SK-N-SH (cell line): Measurements from ENCODE around the gene SLC35A5.

Experiments used
- CTCF ChIP-seq: fragments of 200-600 bp; sonication (generic); IDR thresholded peaks from 2 replicates; pipeline ENCODE4 v1.6.1; 2017; ENCODE audit warnings: antibody characterized with exemption, mild to moderate bottlenecking, moderate library complexity
- EP300 ChIP-seq, 2 experiments: IDR thresholded peaks; 2 replicates each; pipeline versions ENCODE4 v1.4.0 to v1.6.1; 2012; ENCODE audit warnings: borderline replicate concordance in 1 of 2, low read depth in 1 of 2, low read length in 1 of 2
- EZH2phosphoT487 ChIP-seq: fragments of 200-600 bp; sonication (generic); IDR thresholded peaks from 2 replicates; pipeline ENCODE4 v1.6.1; 2017; ENCODE audit warnings: low read depth, mixed run types, mild to moderate bottlenecking, antibody characterized with exemption, moderate library complexity, borderline replicate concordance
- FOSL2 ChIP-seq: IDR thresholded peaks from 2 replicates; pipeline ENCODE4 v1.4.0; 2012; ENCODE audit warnings: low read depth, mild to moderate bottlenecking, moderate library complexity, borderline replicate concordance
- FOXM1 ChIP-seq: IDR thresholded peaks from 2 replicates; pipeline ENCODE4 v1.4.0; 2012; ENCODE audit warnings: low read depth, mild to moderate bottlenecking
- GABPA ChIP-seq: IDR thresholded peaks from 2 replicates; pipeline ENCODE4 v1.4.0; 2012; ENCODE audit warnings: low read depth, mild to moderate bottlenecking
- GATA2 ChIP-seq: sonication (generic); formaldehyde crosslinking; IDR thresholded peaks from 2 replicates; pipeline ENCODE4 v1.5.0; 2020; ENCODE audit warnings: mild to moderate bottlenecking, missing genetic modification reagents
- POLR2AphosphoS5 ChIP-seq: IDR thresholded peaks from 2 replicates; pipeline ENCODE4 v1.6.1; 2012; ENCODE audit warnings: low read depth, low read length
- RAD21 ChIP-seq: IDR thresholded peaks from 2 replicates; pipeline ENCODE4 v1.6.1; 2012; ENCODE audit warnings: mild to moderate bottlenecking, low read length
- REST ChIP-seq: IDR thresholded peaks from 2 replicates; pipeline ENCODE4 v1.6.1; 2012; ENCODE audit warnings: mild to moderate bottlenecking, low read depth, low read length, moderate library complexity
- SMC3 ChIP-seq: IDR thresholded peaks from 2 replicates; pipeline ENCODE4 v1.6.1; 2012; ENCODE audit warnings: low read depth, low read length, improper control_type of control experiment
- YY1 ChIP-seq: IDR thresholded peaks from 2 replicates; pipeline ENCODE4 v1.4.0; 2012; ENCODE audit warnings: low read depth, mild to moderate bottlenecking
- TF ChIP-seq, protein P1 (sequence below): fragments of 150-350 bp; IDR thresholded peaks from 2 replicates; pipeline ENCODE4 v1.6.1; 2017; ENCODE audit warnings: antibody characterized with exemption, low read length, low read depth, borderline replicate concordance

DNA sequence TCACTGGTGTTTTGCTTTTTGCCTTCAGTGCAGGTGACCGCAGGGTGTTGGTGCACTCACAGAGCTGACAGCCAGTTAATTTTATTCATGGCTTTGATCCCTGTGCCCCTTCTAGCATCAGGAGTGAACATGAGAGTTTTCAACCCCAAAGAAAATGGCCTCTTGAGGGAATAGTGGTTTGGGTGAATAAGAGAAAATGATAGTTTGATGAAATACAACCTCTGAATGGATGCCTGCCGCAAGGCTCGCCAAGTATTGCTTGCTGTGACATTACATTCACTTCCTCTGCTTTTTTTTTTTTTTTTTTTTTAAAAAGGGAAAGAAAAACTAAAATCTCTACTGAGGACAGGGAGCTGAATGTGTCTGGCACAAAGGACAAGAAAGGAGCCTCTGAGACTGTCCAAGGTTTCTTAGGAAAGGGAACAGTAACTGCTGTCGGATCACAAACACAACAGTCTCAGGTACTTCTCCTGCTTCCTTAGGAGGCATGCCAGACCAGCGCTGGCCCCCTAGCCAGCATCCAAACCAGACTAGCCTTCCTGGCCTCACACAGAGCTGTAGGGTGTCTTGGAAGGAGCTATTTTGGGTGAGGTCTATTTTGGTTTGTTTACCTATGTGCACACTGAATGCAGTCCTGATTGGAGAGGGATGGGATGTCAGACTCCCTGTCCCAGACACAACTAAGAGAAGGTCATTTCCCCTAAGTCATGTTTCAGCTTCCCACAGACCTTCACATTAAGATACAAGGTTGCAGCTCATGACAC is 50.1 kb downstream of the SLC35A5 start:
- TF ChIP-seq CTCF (no peak), EZH2phosphoT487 (no peak), REST (no peak), GATA2 (CRISPR knock-in tag) (no peak), RAD21 (no peak), YY1 (no peak), EP300 (IDR thresholded peaks at IDR 0.05; ENCODE audit: borderline replicate concordance in 1 of 2, low read depth in 1 of 2, low read length in 1 of 2) (no peak), POLR2AphosphoS5 (no peak), SMC3 (no peak), FOSL2 (no peak), FOXM1 (no peak), GABPA (no peak)
- TF ChIP-seq, protein P1, sequence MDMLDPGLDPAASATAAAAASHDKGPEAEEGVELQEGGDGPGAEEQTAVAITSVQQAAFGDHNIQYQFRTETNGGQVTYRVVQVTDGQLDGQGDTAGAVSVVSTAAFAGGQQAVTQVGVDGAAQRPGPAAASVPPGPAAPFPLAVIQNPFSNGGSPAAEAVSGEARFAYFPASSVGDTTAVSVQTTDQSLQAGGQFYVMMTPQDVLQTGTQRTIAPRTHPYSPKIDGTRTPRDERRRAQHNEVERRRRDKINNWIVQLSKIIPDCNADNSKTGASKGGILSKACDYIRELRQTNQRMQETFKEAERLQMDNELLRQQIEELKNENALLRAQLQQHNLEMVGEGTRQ: no peak
